HepG2 (cell line): ENCODE measurements around the gene GMPPA. TPM values are rescaled to one million over a fixed set of nuclear protein-coding genes. Genes with fewer than 3 reads are reported as not detected.

Experiments
- AGO1 ChIP-seq: fragments of 200-400 bp; formaldehyde crosslinking; IDR thresholded peaks from 2 replicates; pipeline ENCODE4 v1.6.1; 2017; ENCODE audit warnings: mild to moderate bottlenecking, low read depth, low read length, moderate library complexity; ENCODE audit not compliant: poor library complexity, severe bottlenecking
- CSRNP2 ChIP-seq: sonication (generic); formaldehyde crosslinking; conservative IDR thresholded peaks from 2 replicates; pipeline ENCODE4 v1.8.0; 2022; ENCODE audit warnings: low read depth, missing genetic modification reagents
- FOXP4 ChIP-seq: sonication (generic); formaldehyde crosslinking; IDR thresholded peaks from 2 replicates; pipeline ENCODE4 v1.4.0; 2020; ENCODE audit warnings: missing genetic modification reagents
- GZF1 ChIP-seq: sonication (generic); formaldehyde crosslinking; IDR thresholded peaks from 2 replicates; pipeline ENCODE4 v1.5.1; 2020; ENCODE audit warnings: mild to moderate bottlenecking, missing genetic modification reagents
- NFIB ChIP-seq: sonication (generic); formaldehyde crosslinking; IDR thresholded peaks from 2 replicates; pipeline ENCODE4 v1.9.0; 2021; ENCODE audit warnings: missing genetic modification reagents, mild to moderate bottlenecking, borderline replicate concordance
- POGK ChIP-seq: sonication (generic); formaldehyde crosslinking; conservative IDR thresholded peaks from 2 replicates; pipeline ENCODE4 v1.8.0; 2022; ENCODE audit warnings: mild to moderate bottlenecking, moderate library complexity, missing genetic modification reagents
- SALL1 ChIP-seq: sonication (generic); formaldehyde crosslinking; IDR thresholded peaks from 2 replicates; pipeline ENCODE4 v1.8.0; 2022; ENCODE audit warnings: mild to moderate bottlenecking, missing genetic modification reagents
- SRSF9 ChIP-seq: fragments of 200-400 bp; formaldehyde crosslinking; IDR thresholded peaks from 2 replicates; pipeline ENCODE4 v1.6.1; 2018; ENCODE audit warnings: borderline replicate concordance, mild to moderate bottlenecking, low read depth, low read length; ENCODE audit not compliant: insufficient read depth, poor library complexity, severe bottlenecking
- STAT5B ChIP-seq: sonication (generic); formaldehyde crosslinking; IDR thresholded peaks from 2 replicates; pipeline ENCODE4 v1.4.0; 2020; ENCODE audit warnings: missing genetic modification reagents
- UBTF ChIP-seq: sonication (generic); formaldehyde crosslinking; IDR thresholded peaks from 2 replicates; pipeline ENCODE4 v1.4.0; 2020; ENCODE audit warnings: mild to moderate bottlenecking, missing genetic modification reagents
- USF2 ChIP-seq, 2 experiments: sonication (generic) in 1 of 2; formaldehyde crosslinking in 1 of 2; IDR thresholded peaks; 2 replicates each; pipeline versions ENCODE4 v1.5.1 to v1.6.1; 2011 to 2020; ENCODE audit warnings: borderline replicate concordance in 1 of 2, low read depth in 1 of 2, low read length in 1 of 2, mild to moderate bottlenecking in 1 of 2, missing genetic modification reagents in 1 of 2, moderate library complexity in 1 of 2
- ZBTB21 ChIP-seq: sonication (generic); formaldehyde crosslinking; IDR thresholded peaks from 2 replicates; pipeline ENCODE4 v1.4.0; 2020; ENCODE audit warnings: missing genetic modification reagents
- ZNF275 ChIP-seq: sonication (generic); formaldehyde crosslinking; IDR thresholded peaks from 2 replicates; pipeline ENCODE4 v1.8.0; 2022; ENCODE audit warnings: missing genetic modification reagents, mild to moderate bottlenecking, inconsistent platforms, borderline replicate concordance
- ZNF496 ChIP-seq: sonication (generic); formaldehyde crosslinking; IDR thresholded peaks from 2 replicates; pipeline ENCODE4 v1.8.1; 2023; ENCODE audit warnings: mild to moderate bottlenecking, moderate library complexity, missing genetic modification reagents; ENCODE audit not compliant: insufficient replicate concordance
- ZNF720 ChIP-seq: sonication (generic); formaldehyde crosslinking; IDR thresholded peaks from 2 replicates; pipeline ENCODE4 v1.4.0; 2020; ENCODE audit warnings: missing genetic modification reagents
- ZNF777 ChIP-seq: sonication (generic); formaldehyde crosslinking; IDR thresholded peaks from 2 replicates; pipeline ENCODE4 v1.4.0; 2020; ENCODE audit warnings: missing genetic modification reagents
- polyA plus RNA-seq, 8 experiments: library from polyadenylated mRNA; depleted of rRNA in 3 of 8; stranded (reverse) in 7 of 8; unstranded in 1 of 8; fragments of >200 nt; fragmentation: Illumina TruSeq in 4 of 8; extraction: Trizol in 4 of 8; gene quantifications; 2 replicates each; pipeline versions ENCODE4 v1.2.1 to v1.2.3, GENCODE V29; 2011 to 2016; ENCODE audit warnings: low read depth in 4 of 8, missing spikeins in 1 of 8, mixed read lengths in 1 of 8; ENCODE audit not compliant: insufficient read depth in 1 of 8
- total RNA-seq, 5 experiments: library from RNA; depleted of rRNA; stranded (reverse); fragments of >200 nt; fragmentation: Illumina TruSeq; extraction: Trizol; gene quantifications; 2 replicates each; pipeline ENCODE4 v1.2.3, GENCODE V29; 2016; ENCODE audit warnings: low read depth in 1 of 5

Gene GMPPA
- total and polyA plus RNA-seq, 2 of the 13 experiments (the other 11 are each of a cell fraction or from before 2014, with no cell fraction given) = 81.1 to 106 TPM

GRCh38 chr2:219512524-219513216 is 14.0 kb downstream of the GMPPA start (continued):
- TF ChIP-seq ZNF275 = no peak
- no peak for TF ChIP-seq ZNF777
- TF ChIP-seq CSRNP2 (CRISPR knock-in tag) = no peak
- peak; percentile 81 for TF ChIP-seq SALL1 (CRISPR knock-in tag)
- TF ChIP-seq FOXP4 (CRISPR knock-in tag) = no peak
- TF ChIP-seq ZNF496 = no peak
- TF ChIP-seq NFIB = no peak
- no peak for TF ChIP-seq SRSF9
- TF ChIP-seq USF2 (IDR thresholded peaks at IDR 0.05; ENCODE audit: low read depth, low read length) = no peak
- TF ChIP-seq USF2 (CRISPR knock-in tag; IDR thresholded peaks at IDR 0.05; ENCODE audit: borderline replicate concordance) = no peak
- TF ChIP-seq STAT5B (CRISPR knock-in tag) = no peak
- no peak for TF ChIP-seq ZBTB21 (CRISPR knock-in tag)
- TF ChIP-seq GZF1 (CRISPR knock-in tag) = no peak
- TF ChIP-seq ZNF720 (CRISPR knock-in tag) = no peak
- peak; percentile 50; the same call in 1 of the 2 replicates for TF ChIP-seq UBTF (CRISPR knock-in tag)
- peak; percentile 33 for TF ChIP-seq AGO1
- no peak for TF ChIP-seq POGK
